ENCODE measurements around the gene GUK1.

Gene GUK1

DNA sequence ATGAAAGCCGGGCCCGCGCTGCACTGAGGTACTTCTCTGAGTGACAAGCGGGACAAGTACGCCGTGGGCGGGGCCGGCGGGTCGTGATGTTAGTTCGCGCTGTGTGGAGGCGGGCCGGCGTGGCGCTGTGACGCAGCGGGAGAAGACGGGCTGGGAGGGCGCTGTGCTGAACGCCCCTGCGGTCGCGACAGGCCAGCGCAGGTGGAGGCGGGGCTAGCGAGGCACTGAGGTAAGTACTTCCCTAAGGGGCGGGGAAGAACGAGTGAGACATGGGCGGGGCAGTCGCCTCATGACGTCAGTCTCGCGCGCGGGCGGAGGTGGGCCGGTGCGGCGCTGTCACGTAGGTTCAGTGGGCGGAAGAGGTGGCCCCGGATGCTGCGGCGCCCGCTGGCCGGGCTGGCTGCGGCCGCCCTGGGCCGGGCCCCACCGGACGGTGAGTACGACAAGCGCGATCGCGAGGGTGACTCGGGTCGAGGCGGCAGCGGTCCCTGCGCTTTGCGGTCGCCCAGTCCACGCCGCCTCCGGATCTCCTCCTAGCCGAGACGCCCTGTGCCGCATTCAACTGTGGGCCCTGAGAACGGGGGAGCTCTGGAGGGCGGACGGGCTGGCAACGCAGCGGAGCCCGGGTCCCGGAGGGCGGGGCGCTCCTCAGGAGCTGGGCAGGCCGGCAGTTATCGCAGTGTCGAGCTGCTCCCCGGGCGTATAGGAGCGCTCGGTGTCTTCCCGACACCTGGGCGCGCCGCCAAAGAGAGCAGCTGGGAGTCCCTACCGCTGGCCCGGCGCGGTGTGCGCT, at the start of gene GUK1:
Gene GUK1, plus strand, starts transcription at position 349 of the 793 bp plus-strand sequence. Its CDS starts 24 bp downstream, at position 373.
- DNase-seq: peak; percentile 99

DNA sequence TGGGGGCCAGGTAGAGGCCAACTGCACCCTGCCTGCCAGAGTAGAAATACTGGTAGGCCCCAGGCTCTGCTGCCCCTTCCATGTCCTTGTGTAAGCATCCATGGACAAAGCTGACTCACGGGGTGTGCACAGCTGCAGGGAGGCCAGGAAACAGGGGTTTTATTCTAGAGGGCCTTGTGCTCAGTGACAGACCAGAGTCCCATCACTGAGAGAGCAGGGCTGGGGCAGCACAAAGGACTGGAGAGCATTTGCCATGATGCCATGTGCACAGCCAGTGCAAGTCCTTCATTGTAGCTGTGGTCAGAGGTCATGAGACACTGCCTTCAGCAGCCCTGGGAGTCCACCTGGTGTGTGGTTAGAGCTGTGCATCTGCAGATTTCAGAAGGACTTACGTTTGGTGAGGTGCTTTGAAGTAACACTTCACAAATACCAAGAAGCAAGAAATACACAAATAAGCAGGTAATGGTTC, 49.4 kb upstream of the GUK1 start:
- no peak for DNase-seq

- no peak for DNase-seq
Measured at GRCh38 chr1:228091084-228091483, 49.0 kb upstream of the GUK1 start.

GRCh38 chr1:228092342-228093049, 47.6 kb upstream of the GUK1 start:
- DNase-seq: no peak

DNA sequence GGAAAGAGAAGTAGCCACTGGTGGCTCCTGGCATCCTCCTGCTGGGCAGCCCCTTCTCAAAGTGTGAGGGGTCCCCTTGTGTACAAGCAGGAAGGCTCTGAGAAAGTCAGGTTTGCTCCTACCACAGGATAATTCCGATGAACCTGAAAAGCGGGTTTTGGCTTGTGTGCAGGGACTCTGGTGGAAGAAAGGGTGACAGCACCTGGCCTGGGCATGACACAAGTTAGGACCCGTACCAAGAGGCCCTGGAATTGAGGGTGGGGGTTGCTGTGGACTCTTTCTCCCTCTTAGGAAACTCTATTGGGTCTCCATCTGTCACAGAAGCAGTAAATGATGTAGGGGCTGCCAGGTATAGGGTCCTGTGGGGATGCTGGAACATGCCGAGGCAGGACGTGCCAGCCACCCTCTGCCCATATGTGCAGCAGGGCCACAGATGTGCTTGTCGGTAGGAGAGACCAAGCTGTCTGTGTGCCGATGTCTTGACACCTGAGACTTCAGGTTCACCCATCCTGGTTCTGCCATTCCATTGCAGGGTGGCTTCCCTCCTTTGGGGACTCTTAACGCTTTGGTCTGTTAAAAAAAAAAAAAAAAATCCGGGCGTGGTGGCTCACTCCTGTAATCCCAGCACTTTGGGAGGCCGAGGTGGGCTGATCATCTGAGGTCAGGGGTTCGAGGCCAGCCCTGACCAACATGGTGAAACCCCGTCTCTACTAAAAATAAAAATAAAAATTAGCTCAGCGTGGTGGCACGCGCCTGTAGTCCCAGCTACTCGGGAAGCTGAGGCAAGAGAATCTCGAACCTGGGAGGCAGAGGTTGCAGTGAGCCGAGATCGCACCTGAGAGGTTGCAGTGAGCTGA, 46.8 kb upstream of the GUK1 start:
- no peak for DNase-seq

- no peak for DNase-seq
Measured at GRCh38 chr1:228094432-228095016, 45.6 kb upstream of the GUK1 start.

GRCh38 chr1:228095161-228095560, 44.9 kb upstream of the GUK1 start:
- no peak for DNase-seq

GRCh38 chr1:228095938-228096337, 44.1 kb upstream of the GUK1 start:
- DNase-seq: no peak

DNA sequence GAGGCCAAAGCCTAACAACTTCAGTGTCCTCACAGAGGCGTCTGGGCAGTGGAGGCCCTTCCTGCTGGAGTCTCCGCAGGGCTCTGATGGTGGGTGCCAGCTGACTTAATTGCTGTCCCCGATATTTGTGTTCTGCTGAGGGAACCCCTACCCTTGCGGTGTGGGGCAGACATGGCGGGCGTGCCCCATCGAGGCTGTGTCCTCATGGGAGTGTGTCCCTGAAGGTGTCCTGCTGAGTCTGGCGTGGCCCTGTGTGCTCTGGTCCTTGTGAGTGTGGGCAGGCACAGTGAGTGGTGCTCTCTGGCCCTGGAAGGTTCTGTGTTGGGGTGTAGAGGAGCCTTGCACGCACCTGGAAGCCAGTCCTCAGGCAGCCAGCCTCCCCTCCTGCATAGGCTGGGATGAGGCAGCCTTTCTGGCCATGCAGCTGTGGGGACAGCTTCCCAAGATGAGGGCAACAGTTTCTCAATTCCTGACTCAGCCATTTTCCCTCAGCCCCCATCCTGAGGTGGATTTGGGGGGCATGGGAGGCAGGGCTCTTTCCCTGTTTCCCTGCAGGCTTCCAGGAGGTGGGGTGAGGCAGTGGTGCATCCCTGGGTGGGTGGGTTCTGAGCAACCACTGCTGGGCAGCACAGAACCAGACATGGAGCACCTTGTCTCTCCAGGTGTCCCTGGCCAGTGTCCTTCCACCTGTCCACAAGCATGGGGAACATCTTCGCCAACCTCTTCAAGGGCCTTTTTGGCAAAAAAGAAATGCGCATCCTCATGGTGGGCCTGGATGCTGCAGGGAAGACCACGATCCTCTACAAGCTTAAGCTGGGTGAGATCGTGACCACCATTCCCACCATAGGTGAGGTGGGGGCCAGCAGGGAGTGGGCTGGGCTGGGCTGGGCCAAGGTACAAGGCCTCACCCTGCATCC, 43.4 kb upstream of the GUK1 start:
- no peak for DNase-seq

GRCh38 chr1:228097333-228098081, 42.6 kb upstream of the GUK1 start:
- DNase-seq: no peak

DNA sequence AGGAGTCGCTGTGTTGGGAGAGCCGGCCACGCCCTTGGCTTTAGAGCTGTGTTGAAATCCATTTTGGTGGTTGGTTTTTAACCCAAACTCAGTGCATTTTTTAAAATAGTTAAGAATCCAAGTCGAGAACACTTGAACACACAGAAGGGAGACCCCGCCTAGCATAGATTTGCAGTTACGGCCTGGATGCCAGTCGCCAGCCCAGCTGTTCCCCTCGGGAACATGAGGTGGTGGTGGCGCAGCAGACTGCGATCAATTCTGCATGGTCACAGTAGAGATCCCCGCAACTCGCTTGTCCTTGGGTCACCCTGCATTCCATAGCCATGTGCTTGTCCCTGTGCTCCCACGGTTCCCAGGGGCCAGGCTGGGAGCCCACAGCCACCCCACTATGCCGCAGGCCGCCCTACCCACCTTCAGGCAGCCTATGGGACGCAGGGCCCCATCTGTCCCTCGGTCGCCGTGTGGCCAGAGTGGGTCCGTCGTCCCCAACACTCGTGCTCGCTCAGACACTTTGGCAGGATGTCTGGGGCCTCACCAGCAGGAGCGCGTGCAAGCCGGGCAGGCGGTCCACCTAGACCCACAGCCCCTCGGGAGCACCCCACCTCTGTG, 41.7 kb upstream of the GUK1 start:
- DNase-seq: no peak

GRCh38 chr1:228099331-228099732, 40.7 kb upstream of the GUK1 start:
- DNase-seq: no peak

- no peak for DNase-seq
Measured at GRCh38 chr1:228100822-228101613, 39.1 kb upstream of the GUK1 start.

DNA sequence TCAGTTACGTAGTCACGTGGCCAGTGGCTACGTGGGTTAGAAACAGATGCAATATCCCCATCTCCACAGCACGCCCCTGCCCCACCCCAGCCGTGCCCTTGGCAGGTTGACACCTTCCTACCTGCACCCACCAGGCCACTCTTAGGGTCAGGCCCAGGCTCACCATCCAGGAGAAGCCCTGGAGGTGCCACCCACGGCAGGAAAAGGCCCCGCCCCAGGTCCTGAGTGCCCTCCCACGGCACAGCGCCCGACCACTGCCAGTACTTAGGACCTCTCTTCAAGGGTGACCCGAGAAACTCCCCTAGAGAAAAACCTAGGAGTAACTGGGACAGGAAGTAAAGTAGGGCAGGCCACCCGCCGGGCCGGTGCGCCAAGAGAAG, 38.5 kb upstream of the GUK1 start:
- no peak for DNase-seq

GRCh38 chr1:228101994-228102790, 37.9 kb upstream of the GUK1 start:
- DNase-seq: peak; percentile 61

DNA sequence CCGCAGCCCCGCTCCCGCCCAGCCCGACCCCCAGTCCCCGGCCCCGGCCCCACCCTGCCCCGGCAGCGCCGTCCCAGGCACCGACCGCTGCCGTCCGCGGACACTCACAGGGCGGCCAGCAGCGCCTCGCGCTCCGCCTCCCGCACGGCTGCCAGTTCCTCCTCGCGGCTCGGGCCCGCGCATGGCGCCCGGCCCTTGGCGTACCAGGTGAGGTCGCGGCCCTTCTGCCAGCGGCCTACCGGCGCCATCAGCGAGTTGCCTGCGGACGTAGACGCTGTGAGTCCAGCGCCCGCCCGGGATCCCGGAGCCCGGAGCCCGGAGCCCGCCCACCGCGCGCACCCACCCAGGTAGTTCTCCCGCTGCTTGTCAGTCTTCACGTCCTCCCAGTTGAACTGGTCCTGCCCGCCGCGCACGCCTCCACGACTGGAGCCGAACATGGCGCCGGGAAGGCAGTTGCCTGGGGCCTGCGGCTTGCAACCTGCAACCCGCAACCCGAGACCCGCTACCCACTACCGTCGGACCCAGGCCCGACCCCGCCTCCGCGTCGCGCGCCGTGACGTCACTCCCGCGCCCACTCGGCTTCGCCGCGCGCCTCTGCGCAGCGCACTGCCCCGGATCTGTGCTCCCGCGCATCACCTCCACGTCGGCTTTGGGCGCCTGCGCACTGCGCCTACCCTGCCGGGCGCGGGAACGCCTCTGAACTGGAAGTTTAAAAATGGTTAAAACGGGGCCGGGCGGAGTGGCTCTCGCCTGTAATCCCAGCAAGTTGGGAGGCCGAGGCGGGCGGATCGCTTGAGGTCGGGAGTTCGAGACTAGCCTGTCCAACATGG, 37.1 kb upstream of the GUK1 start, which contains the start of gene C1orf35:
Gene C1orf35, minus strand, starts transcription at position 535 of the 830 bp plus-strand sequence. Its CDS starts 98 bp downstream, at position 437.
- DNase-seq: peak; percentile 96

- no peak for DNase-seq
Measured at GRCh38 chr1:228104526-228105269, 35.4 kb upstream of the GUK1 start.

Measured in right forelimb (tissue), 1 donor.